HG03460 (cell line): ENCODE data around the gene GPR68.

Experiments
- ATAC-seq: cut with Tn5 transposase; IDR thresholded peaks from one replicate; pipeline ENCODE4 v1.9.1; 2021; ENCODE audit not compliant: unreplicated experiment

The GPR68 gene, protein sequence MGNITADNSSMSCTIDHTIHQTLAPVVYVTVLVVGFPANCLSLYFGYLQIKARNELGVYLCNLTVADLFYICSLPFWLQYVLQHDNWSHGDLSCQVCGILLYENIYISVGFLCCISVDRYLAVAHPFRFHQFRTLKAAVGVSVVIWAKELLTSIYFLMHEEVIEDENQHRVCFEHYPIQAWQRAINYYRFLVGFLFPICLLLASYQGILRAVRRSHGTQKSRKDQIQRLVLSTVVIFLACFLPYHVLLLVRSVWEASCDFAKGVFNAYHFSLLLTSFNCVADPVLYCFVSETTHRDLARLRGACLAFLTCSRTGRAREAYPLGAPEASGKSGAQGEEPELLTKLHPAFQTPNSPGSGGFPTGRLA

DNA sequence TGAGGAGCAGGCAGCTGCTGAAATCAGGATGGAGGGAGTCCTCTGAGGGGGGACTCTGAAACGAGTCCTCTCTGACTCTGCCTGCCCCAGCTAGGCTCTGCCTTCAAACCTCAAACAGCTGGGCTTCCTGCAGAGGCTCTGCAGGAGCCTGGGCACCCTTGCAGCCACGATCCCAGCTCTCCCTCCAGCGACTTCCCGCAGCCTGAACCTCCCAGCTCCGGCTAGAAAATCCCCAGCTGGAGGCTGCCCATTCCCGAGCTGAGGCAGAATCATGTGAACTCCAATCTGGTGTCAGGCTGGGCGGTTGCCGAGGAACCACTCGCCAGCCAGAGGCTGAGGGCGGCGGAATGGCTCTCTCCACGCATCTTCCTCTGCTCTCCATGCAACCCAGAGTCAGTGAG, at the start of gene GPR68:
Gene GPR68, minus strand, starts transcription at position 204 of the 401 bp plus-strand sequence. CDS start 9,654 bp downstream, outside the sequence.
- ATAC-seq = no peak

DNA sequence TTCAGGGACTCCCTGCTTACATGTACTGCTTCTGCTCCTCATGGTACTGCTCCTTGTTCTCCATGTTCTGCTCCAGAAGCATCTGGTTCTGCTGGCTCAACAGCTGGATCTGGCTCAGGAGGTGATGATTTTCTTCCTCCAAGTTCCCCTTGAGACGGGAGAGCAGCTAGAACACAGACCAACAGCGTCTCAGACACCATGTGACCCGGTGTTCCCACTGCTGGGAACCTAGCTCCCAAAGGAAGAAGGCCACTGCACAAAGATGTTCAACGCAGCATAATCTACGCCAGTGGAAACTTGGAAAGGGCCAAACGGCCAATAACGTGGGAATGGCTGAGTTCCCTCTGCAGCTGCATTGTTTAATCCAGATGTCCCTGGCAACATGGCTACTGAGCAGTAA, 49.6 kb upstream of the GPR68 start:
- no peak for ATAC-seq

DNA sequence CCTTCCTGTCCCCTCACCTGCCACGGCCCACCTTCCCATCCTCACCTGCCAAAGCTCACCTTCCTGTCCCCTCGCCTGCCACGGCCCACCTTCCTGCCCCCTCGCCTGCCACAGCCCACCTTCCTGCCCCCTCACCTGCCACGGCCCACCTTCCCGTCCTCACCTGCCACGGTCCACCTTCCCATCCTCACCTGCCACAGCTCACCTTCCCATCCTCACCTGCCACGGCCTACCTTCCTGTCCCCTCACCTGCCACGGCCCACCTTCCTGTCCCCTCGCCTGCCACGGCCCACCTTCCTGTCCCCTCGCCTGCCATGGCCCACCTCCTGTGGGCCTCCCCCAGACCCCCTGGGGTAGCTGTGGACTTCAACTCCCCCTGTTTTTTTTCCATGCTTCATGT, 48.8 kb upstream of the GPR68 start:
- no peak for ATAC-seq

- no peak for ATAC-seq
Observed at GRCh38 chr14:91292491-91292890, 48.0 kb upstream of the GPR68 start.

- ATAC-seq = no peak
Observed at GRCh38 chr14:91291786-91292405, 47.4 kb upstream of the GPR68 start.

GRCh38 chr14:91290986-91291385, 46.5 kb upstream of the GPR68 start:
- ATAC-seq = no peak

GRCh38 chr14:91289464-91289863, 45.0 kb upstream of the GPR68 start:
- ATAC-seq = no peak

DNA sequence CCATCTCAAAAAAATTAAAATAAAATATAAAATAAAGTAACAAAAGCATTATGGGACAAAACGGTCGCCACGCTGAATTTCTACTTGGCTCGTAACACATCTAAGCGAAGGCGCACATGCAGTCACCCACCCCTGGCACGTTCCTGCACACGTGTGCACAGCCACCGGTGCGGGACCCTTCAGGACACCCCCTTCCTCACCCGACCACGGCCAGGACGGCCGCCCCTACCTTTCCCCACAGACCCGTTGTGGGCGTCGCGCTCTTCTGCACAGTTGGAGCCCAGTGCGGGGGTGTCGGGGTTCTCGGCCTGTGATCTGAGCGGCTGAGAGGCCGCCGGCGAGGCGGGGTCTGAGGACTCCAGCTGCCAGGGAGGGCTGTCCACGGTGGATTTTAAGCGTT, 44.4 kb upstream of the GPR68 start:
- ATAC-seq = no peak

- ATAC-seq = no peak
Observed at GRCh38 chr14:91286530-91286937, 42.0 kb upstream of the GPR68 start.

- ATAC-seq = no peak
Observed at GRCh38 chr14:91284791-91285548, 40.5 kb upstream of the GPR68 start.

- no peak for ATAC-seq
Observed at GRCh38 chr14:91284146-91284790, 39.8 kb upstream of the GPR68 start.

- ATAC-seq = no peak
Observed at GRCh38 chr14:91283666-91284065, 39.2 kb upstream of the GPR68 start.

DNA sequence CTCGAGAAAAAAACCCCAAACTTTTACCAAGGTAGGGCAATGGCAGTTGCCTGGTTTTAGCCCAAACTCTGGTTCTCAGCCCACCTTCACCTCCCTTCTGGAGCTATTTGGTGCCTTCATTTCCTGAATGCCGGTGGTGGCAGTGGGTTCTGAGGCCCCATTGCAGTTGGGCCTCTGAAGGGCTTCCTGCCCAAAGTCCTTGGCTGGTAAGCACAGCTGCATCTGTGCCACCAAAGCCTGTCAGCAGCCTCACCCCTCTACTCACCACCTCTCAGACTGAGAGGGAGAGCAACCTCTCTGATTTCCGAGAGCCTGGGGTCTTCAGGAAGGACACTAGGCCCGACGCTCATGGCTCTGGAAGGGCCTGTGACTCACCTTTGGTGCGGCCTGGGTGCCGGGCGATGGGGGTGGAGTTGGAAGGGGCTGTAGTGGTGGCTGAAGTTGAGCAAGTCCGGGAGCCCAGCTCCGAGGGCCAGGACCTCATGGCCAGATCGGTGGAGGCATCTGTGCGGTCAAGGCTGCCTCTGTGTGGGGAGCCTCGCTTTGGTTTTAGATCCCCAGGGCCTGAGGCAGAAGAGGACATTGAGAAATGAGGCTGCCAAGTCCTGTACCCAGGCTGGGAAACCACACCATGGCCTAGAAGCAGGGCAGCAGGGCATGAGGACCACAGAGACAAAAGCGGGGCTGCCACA, 38.6 kb upstream of the GPR68 start:
- no peak for ATAC-seq

DNA sequence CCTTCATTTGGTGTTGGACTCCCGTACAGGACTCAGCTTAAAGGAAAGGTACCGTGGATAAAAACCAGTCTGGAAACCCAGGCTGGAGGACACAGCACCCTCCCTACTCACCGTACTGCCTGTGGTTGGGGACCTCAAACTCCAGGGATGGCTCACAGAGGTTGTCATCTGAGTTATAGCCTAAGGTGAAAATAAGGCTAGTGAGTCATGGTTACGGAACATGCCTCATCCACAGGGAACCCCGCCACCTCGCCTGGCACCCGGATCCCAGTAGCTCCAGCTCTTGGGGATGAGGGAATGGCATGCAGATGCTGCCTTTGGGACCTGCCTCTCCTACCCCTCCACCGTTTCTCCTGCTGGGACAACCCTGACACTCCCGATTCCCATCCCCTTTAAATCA, 36.8 kb upstream of the GPR68 start:
- no peak for ATAC-seq

- no peak for ATAC-seq
Observed at GRCh38 chr14:91280129-91280528, 35.6 kb upstream of the GPR68 start.

DNA sequence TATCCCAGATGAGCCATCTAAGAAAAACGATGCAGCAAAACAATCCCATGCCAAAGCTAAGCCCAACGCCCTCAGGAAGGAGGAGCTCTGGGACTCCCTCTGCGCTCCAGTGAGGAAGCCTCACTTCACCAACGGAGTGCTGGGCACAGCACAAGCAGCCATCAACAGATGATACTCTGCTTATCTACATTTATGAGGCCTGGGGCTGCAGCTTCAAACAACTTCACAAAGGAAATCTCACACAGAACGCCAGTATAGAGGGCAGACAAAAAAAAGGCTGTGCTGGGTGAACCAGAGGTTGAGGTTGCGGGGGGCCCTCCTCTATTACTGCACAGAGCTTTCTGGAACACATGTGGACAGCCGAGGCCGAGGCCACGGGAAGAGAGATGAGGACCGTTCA, 34.9 kb upstream of the GPR68 start:
- ATAC-seq = no peak

DNA sequence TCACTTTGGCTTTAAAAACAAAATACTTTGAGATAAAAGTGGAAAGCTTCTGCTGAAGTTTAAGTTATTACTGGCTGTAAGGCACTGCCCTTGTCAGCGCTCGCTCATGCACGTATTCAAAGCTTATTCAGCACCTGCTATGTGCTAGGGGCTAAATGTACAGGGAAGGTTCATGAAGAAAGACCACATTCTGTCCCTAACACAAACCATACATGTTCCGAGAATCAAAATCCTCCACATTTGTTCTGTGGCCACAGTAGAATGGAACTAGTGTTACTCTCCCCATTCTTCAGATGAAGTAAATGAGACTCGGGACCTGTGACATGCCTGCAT, 33.8 kb upstream of the GPR68 start:
- ATAC-seq = no peak

GRCh38 chr14:91277546-91278382, 33.3 kb upstream of the GPR68 start:
- ATAC-seq = no peak

DNA sequence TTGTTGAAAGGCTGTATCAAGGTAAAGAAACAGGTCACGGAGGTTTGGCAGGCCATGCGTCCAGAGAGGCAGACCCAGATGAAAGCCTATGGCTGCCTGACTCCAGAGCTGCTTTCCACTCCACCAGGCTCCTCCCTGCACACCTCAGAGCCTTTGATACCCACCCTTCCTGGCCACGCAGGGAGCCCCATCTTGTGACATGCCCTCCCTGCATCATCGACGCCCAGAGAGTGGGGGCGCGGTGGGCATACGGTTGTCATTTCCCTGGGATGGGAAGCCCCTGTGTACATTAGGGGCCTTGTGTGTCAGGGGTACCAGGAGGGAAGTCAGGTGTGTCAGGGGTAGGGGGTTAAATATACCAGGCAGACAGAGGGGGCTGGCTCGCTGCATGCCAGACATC, 30.3 kb upstream of the GPR68 start:
- no peak for ATAC-seq

DNA sequence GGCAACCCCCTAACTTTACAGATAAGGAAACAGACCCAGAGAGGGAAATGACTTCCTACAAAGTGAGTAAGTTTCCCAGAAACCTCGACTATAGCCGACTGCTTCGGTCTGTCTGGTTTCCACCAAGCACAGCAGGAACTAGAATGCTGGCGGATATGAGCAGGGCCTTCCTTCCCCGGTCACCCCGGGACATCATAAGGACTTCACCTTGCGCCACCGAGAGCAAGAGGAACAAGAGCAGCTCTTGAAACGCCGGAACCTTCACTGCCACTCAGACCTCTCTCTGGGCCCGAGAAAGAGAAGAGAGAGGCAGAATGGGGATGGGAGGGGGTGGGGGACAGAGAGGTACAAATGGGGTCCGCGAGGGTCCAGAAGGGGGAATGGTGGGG, 29.4 kb upstream of the GPR68 start:
- ATAC-seq = no peak
